HFF-Myc (cell line): Measurements from ENCODE around the gene ADGRF1.

ENCODE experiments used
- DNase-seq: peaks from one replicate; pipeline ENCODE4 v3.0.0-alpha.2; 2011; ENCODE audit warnings: low read depth; ENCODE audit errors: extremely low read depth
- H3K4me3 ChIP-seq: replicated peaks from 2 replicates; pipeline ENCODE4 v1.5.1; 2011; ENCODE audit warnings: low read depth, mild to moderate bottlenecking, control low read depth, low read length
- CTCF ChIP-seq: IDR thresholded peaks from 2 replicates; pipeline ENCODE4 v1.5.1; 2012; ENCODE audit warnings: mild to moderate bottlenecking, low read depth, low read length, control low read depth; ENCODE audit errors: missing control alignments

Gene ADGRF1

GRCh38 chr6:47072667-47073066 lies 30.5 kb upstream of the ADGRF1 start:
- H3K4me3 ChIP-seq = no peak overlapping the region
- no peak for TF ChIP-seq CTCF
- no peak for DNase-seq

- DNase-seq = no peak
- no peak overlapping the region for H3K4me3 ChIP-seq
- TF ChIP-seq CTCF = no peak
Measured at GRCh38 chr6:47071681-47072080, 29.5 kb upstream of the ADGRF1 start.

- no peak for DNase-seq
- TF ChIP-seq CTCF = no peak
- H3K4me3 ChIP-seq = no peak overlapping the region
Measured at GRCh38 chr6:47070461-47070860, 28.3 kb upstream of the ADGRF1 start.

- TF ChIP-seq CTCF = no peak
- no peak overlapping the region for H3K4me3 ChIP-seq
- DNase-seq = no peak
Measured at GRCh38 chr6:47069156-47069555, 27.0 kb upstream of the ADGRF1 start.

- no peak for TF ChIP-seq CTCF
- DNase-seq = no peak
Measured at GRCh38 chr6:47066418-47066817, 24.3 kb upstream of the ADGRF1 start.

GRCh38 chr6:47064274-47064673 lies 22.1 kb upstream of the ADGRF1 start:
- H3K4me3 ChIP-seq = no peak overlapping the region
- no peak for DNase-seq
- TF ChIP-seq CTCF = no peak

More at GRCh38 chr6:47066418-47066817, 24.3 kb upstream of the ADGRF1 start:
- H3K4me3 ChIP-seq = no peak overlapping the region

- TF ChIP-seq CTCF = no peak
- no peak for DNase-seq
- H3K4me3 ChIP-seq = no peak overlapping the region
Measured at GRCh38 chr6:47062346-47062745, 20.2 kb upstream of the ADGRF1 start.
